Measurements from ENCODE around the gene PDF. TPM values are rescaled to one million over a fixed set of nuclear protein-coding genes. Genes with fewer than 3 reads are reported as not detected.

The PDF gene
- total RNA-seq, 1 donor from 2014 or later: 15.3 TPM

DNA sequence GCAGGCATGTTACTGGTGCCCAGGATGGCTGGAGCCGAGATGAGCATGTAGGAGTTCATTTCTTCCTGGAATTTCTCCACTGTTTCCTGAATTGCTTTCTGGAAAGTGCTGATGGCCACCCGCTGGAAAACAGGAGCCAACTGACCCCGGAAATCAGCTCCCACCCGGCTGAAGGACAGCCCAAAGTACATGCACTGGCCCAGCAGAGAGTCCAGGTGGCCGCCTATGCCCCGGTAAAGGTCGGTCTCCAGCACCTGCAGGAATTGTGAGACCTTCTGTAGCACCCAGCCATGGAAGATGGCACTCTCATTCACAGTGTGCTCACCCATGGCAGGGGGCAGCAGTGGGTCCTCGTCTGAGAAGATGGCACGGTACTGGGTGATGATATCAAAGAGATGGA lies 4.3 kb upstream of the PDF start:
- CTCF ChIA-PET: no interaction called here
- H3K9me3 Mint-ChIP-seq: no peaks in the 10 kb centered on the region
- ATAC-seq (ENCODE audit: low read depth): no peak
- intact Hi-C loops (cut with micrococcal nuclease): no loop called here
- H3K27me3 Mint-ChIP-seq: no peaks in the 10 kb centered on the region
- TF ChIP-seq, protein P1, sequence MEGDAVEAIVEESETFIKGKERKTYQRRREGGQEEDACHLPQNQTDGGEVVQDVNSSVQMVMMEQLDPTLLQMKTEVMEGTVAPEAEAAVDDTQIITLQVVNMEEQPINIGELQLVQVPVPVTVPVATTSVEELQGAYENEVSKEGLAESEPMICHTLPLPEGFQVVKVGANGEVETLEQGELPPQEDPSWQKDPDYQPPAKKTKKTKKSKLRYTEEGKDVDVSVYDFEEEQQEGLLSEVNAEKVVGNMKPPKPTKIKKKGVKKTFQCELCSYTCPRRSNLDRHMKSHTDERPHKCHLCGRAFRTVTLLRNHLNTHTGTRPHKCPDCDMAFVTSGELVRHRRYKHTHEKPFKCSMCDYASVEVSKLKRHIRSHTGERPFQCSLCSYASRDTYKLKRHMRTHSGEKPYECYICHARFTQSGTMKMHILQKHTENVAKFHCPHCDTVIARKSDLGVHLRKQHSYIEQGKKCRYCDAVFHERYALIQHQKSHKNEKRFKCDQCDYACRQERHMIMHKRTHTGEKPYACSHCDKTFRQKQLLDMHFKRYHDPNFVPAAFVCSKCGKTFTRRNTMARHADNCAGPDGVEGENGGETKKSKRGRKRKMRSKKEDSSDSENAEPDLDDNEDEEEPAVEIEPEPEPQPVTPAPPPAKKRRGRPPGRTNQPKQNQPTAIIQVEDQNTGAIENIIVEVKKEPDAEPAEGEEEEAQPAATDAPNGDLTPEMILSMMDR (IDR thresholded peaks at IDR 0.05): no peak
- POLR2A ChIA-PET: no interaction called here
- no peak for DNase-seq
- H3K4me1 Mint-ChIP-seq: peaks cover 25% of the 10 kb centered on the region
- peaks cover 56% of the 10 kb centered on the region for H3K36me3 Mint-ChIP-seq (ENCODE audit: low read depth)
- no peak overlapping the region for H3K4me3 Mint-ChIP-seq
- H3K27ac Mint-ChIP-seq: no peak overlapping the region

DNA sequence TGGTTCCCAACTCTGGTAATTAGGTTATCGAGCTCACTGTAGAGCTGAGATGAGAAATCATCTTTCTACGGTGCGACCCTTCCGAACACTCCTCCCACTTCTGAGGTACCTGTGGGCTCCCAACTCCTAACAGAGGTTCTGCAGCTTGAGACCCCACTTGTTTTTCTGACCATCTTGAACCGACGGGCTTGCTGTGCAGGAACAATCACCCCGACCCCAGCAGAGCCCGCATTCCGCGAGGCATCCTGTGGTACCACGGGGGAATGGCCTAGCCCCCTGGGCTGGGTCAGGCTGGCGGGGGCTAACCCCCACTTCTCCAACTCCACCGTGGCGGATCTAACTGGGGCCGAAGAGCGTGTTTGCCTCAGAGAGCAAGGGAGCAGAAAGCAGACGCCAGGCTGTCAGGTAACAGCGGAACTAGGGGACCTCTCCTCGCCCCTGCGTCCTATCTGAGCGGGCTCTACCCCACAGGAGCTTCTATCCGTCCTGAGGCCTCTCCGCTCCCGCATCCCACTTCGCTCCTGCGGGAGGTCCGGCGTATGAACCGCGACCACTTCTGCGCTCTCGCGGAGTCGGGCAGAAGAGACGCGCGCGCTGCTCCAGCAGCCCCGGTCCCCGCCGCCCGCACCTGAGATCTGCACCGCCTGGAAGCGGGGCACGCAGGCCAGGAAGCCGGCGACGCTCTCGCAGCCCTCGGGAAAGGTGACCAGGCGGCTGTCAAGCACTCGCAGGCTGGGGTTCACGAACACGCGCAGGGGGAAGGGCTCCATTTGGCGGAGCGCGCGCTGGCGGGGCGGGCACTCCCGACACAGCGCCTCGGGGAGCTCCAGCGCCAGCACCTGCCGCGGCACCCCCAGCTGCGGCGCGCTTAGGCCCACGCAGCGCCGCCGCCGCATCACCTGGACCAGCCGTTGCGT lies 761 bp downstream of the PDF start:
- TF ChIP-seq, protein P1 (IDR thresholded peaks at IDR 0.05): no peak
- peak overlapping the region; percentile 81 for H3K4me3 Mint-ChIP-seq
- DNase-seq: peak; percentile 7
- ChIA-PET POLR2A (interaction anchor here (0.6 to 3.2 kb wide), 8 partner anchors 10 to 433 kb away, joined by 3 to 35 read pairs (median 5); partner anchors contain the start of genes COG8, NIP7, VPS4A and WWP2), CTCF (interaction anchor here (1.1 to 1.8 kb wide), 3 partner anchors 9 to 19 kb away, joined by 3 to 6 read pairs (median 5); partner anchors contain the start of gene COG8)
- H3K4me1 Mint-ChIP-seq: peaks cover 38% of the 10 kb centered on the region
- intact Hi-C loops (cut with micrococcal nuclease): loop anchor here (1.0 kb wide), 4 partner anchors 10 to 197 kb away; partner anchors contain the start of genes CHTF8, COG8, NIP7 and UTP4
- ATAC-seq (ENCODE audit: low read depth): peak; percentile 37
- H3K36me3 Mint-ChIP-seq (ENCODE audit: low read depth): peaks cover 64% of the 10 kb centered on the region
- no peak overlapping the region for H3K27ac Mint-ChIP-seq
- no peaks in the 10 kb centered on the region for H3K9me3 Mint-ChIP-seq
- H3K27me3 Mint-ChIP-seq: no peaks in the 10 kb centered on the region

DNA sequence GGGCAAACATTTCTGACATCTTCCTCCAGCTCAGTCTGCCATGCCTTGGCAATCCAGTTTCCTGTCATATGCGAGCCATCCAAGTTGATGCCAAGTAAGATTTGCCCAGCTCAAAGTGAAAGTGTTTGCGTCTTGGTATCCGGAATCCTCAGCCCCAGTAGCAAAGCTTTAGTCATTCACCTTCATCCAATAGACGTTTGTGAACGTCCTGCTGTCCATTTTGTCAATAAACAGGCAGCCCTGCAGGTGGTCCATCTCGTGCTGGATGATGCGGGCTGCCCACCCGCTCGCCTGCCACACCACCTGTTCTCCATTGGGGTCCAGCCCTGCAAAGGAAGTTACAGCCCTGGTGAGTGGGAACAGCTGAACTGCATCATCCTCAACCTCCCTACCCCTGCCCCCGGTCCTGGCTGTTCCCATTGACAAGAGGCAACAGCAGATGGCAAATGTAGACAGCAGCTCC lies 1.5 kb downstream of the PDF start:
- TF ChIP-seq, protein P1 (IDR thresholded peaks at IDR 0.05): no peak
- CTCF ChIA-PET: interaction anchor here (1.8 kb wide), 1 partner anchor 10 kb away, joined by 6 read pairs; the partner anchor contains the start of gene COG8

DNA sequence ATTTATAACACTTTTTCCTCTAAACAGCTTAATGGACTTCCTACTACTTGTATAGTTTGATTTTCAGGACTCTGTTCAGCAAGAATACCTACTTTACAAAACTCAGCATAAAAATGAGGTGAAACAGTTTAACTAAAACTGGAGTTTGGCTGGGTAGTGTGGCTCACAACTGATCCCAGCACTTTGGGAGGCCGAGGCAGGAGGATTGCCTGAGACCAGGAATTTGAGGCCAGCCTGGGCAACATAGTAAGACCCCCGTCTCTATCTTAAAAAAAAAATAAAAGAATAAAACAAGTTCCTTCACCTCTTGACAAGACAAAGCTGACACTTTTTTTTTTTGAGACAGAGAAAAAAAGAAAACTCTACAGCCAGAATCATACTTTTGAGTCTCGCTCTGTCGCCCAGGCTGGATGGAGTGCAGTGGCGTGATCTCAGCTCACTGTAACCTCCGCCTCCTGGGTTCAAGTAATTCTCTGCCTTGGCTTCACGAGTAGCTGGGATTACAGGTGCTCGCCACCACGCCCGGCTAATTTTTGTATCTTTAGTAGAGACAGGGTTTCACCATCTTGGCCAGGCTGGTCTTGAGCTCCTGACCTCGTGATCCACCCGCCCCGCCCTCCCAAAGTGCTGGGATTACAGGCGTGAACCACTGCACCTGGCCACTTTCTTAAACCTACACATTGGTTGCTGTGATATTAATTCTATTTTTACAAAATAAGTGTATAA lies 2.6 kb downstream of the PDF start:
- ATAC-seq (ENCODE audit: low read depth) (no peak), DNase-seq (no peak)
- intact Hi-C loops (cut with micrococcal nuclease): no loop called here
- Mint-ChIP-seq H3K9me3 (no peaks in the 10 kb centered on the region), H3K4me1 (peaks cover 36% of the 10 kb centered on the region), H3K4me3 (no peak overlapping the region), H3K36me3 (ENCODE audit: low read depth) (peaks cover 65% of the 10 kb centered on the region), H3K27me3 (no peaks in the 10 kb centered on the region), H3K27ac (peak overlapping the region; percentile 24)
- TF ChIP-seq, protein P1 (IDR thresholded peaks at IDR 0.05): no peak
- ChIA-PET CTCF (no interaction called here), POLR2A (interaction anchor here (0.7 to 1.4 kb wide), 5 partner anchors 9 to 399 kb away, joined by 3 to 7 read pairs (median 3); partner anchors contain the start of genes COG8 and NIP7)

More for the DNA sequence above, 1.5 kb downstream of the PDF start:
- H3K27me3 Mint-ChIP-seq: no peaks in the 10 kb centered on the region
- peak overlapping the region; percentile 81 for H3K4me3 Mint-ChIP-seq
- POLR2A ChIA-PET: interaction anchor here (0.6 to 3.2 kb wide), 5 partner anchors 11 to 433 kb away, joined by 3 to 35 read pairs (median 6); partner anchors contain the start of genes COG8, NIP7, VPS4A and WWP2
- peak; percentile 12 for DNase-seq
- intact Hi-C loops (cut with micrococcal nuclease): no loop called here
- no peaks in the 10 kb centered on the region for H3K9me3 Mint-ChIP-seq
- peaks cover 64% of the 10 kb centered on the region for H3K36me3 Mint-ChIP-seq (ENCODE audit: low read depth)
- peak overlapping the region; percentile 12 for H3K27ac Mint-ChIP-seq
- H3K4me1 Mint-ChIP-seq: peaks cover 36% of the 10 kb centered on the region
- no peak for ATAC-seq (ENCODE audit: low read depth)

All from activated B cell treated with CpG ODN at 0.5 μM for 24 hours (primary cell).